Measurements from ENCODE around the gene TNIP1. TPM values are rescaled to one million over a fixed set of nuclear protein-coding genes. Genes with fewer than 3 reads are reported as not detected.

Gene TNIP1
- total RNA-seq, 4 donors from 2014 or later, result 112 to 228 (median 188) TPM

DNA sequence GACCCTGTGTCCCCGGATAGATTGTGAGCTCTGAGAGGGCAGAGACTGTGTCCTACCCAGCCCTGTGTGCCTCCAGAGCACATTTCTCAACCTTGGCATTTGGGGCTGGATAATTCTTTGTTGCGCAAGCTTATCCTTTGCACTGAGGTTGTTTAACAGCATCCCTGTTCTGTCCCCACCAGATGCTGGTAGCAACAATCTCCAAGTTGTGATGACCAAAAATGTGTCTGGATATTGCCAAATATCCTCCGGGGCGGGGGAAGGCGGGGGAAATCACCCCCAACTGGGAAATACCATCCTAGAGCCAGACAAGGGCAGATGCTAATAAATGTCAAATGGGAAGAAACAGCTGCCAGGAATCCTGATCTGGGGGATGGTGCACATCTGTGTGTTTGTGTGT, 24.0 kb upstream of the TNIP1 start:
- in situ Hi-C loops (cut with MboI; ENCODE audit: low sequenced_read_pairs in 4 of 4), result no loop called here
- ATAC-seq (peak; percentile 69 to 85), DNase-seq (peak; percentile 43 to 72)
- no peak for TF ChIP-seq POLR2A (IDR thresholded peaks at IDR 0.05)
- TF ChIP-seq, protein P1, sequence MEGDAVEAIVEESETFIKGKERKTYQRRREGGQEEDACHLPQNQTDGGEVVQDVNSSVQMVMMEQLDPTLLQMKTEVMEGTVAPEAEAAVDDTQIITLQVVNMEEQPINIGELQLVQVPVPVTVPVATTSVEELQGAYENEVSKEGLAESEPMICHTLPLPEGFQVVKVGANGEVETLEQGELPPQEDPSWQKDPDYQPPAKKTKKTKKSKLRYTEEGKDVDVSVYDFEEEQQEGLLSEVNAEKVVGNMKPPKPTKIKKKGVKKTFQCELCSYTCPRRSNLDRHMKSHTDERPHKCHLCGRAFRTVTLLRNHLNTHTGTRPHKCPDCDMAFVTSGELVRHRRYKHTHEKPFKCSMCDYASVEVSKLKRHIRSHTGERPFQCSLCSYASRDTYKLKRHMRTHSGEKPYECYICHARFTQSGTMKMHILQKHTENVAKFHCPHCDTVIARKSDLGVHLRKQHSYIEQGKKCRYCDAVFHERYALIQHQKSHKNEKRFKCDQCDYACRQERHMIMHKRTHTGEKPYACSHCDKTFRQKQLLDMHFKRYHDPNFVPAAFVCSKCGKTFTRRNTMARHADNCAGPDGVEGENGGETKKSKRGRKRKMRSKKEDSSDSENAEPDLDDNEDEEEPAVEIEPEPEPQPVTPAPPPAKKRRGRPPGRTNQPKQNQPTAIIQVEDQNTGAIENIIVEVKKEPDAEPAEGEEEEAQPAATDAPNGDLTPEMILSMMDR (IDR thresholded peaks at IDR 0.05 in 4 of 5, conservative IDR thresholded peaks at IDR 0.05 in 1 of 5), result no peak
- H3K9me3 ChIP-seq, result no peaks in the 10 kb centered on the region
- peak overlapping the region; percentile 34 to 73 (median 64) for H3K27ac ChIP-seq
- H3K36me3 ChIP-seq, result peaks cover 0 to 27% of the 10 kb centered on the region in 2 donors
- peaks cover 42 to 50% of the 10 kb centered on the region in 2 donors for H3K4me1 ChIP-seq
- H3K4me3 ChIP-seq, result no peak overlapping the region
- no peaks in the 10 kb centered on the region for H3K27me3 ChIP-seq
- intact Hi-C loops (cut with DNase I; ENCODE audit: low total_unique reads), result no loop called here

DNA sequence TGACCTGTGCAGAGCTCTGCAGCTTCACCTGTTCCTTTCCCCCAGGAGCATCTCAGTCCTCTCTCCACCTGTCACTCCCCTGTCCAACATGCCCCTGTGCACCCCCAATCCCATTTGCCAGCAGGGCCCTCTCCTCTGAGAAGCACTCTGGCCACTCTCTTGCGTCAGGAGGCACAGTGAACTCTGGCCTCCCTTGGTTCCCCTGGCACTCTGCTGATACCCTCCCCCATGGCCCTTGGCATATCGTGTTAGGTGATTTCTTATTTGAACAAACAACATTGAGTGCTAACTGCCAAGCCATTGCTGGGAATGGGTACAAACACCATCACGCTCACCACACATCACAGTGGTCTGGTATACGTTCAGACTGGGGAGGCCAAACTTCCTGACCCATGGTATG, 20.9 kb upstream of the TNIP1 start:
- in situ Hi-C loops (cut with MboI; ENCODE audit: low sequenced_read_pairs in 4 of 4), result no loop called here
- Histone ChIP-seq H3K36me3 (no peaks in the 10 kb centered on the region), H3K27me3 (no peaks in the 10 kb centered on the region), H3K4me3 (no peak overlapping the region), H3K4me1 (peaks cover 24 to 39% of the 10 kb centered on the region in 2 donors), H3K27ac (peak overlapping the region; percentile 36 to 72 (median 65)), H3K9me3 (no peaks in the 10 kb centered on the region)
- DNase-seq (no peak), ATAC-seq (no peak)
- intact Hi-C loops (cut with DNase I; ENCODE audit: low total_unique reads), result no loop called here
- TF ChIP-seq, protein P1 (IDR thresholded peaks at IDR 0.05 in 4 of 5, conservative IDR thresholded peaks at IDR 0.05 in 1 of 5), result no peak
- no peak for TF ChIP-seq POLR2A (IDR thresholded peaks at IDR 0.05)

DNA sequence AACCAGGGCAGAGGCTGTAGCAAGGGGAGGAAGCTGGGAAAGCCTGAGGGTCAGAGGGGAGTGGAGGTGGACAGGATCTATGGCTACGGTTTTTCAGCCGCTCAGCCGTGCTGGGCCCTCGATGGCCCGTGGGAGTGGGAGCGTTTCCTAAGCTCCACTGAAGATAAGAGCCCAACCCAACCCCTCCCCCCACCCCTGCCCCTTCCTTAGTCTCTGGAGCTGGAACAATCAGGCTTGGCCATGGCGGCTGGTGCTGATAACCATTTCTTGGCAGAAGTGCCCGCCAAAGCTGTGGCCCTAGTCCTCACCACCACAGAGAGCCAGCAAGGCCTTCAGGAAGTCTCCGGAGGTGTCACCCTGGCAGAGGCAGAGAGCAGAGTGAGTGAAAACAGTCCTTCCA, 20.3 kb upstream of the TNIP1 start:
- intact Hi-C loops (cut with DNase I; ENCODE audit: low total_unique reads), result no loop called here
- no peaks in the 10 kb centered on the region for H3K36me3 ChIP-seq

DNA sequence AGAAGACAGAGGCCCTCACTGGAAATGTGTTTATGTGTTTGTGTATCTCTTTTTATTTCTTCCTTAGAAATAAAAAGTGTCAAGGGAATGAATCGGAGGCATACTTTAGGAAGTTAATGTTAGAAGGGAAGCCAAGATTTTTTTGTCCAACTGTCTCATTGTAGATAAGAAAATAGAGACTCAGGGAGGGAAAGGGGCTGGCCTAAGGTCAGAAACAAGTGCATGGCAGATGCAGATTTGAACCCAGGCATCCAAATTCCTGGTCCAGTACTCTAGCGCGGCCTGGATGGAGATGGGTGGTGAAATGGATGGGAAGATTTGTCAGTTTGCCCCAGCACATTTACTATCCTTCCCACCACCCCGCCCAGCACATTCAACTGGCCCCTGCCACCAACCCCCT, 19.8 kb upstream of the TNIP1 start:
- H3K36me3 ChIP-seq, result no peaks in the 10 kb centered on the region
- in situ Hi-C loops (cut with MboI; ENCODE audit: low sequenced_read_pairs in 4 of 4) (no loop called here), intact Hi-C loops (cut with DNase I; ENCODE audit: low total_unique reads) (no loop called here)
- ATAC-seq (no peak), DNase-seq (no peak)
- TF ChIP-seq, protein P1 (IDR thresholded peaks at IDR 0.05 in 4 of 5, conservative IDR thresholded peaks at IDR 0.05 in 1 of 5), result no peak
- TF ChIP-seq POLR2A (IDR thresholded peaks at IDR 0.05), result no peak
- H3K4me1 ChIP-seq, result peaks cover 28 to 38% of the 10 kb centered on the region in 2 donors
- peak overlapping the region; percentile 36 to 72 (median 65) for H3K27ac ChIP-seq
- no peaks in the 10 kb centered on the region for H3K9me3 ChIP-seq
- H3K27me3 ChIP-seq, result no peaks in the 10 kb centered on the region
- H3K4me3 ChIP-seq, result no peak overlapping the region

More for the DNA sequence above, 20.3 kb upstream of the TNIP1 start:
- Histone ChIP-seq H3K4me3 (no peak overlapping the region), H3K27ac (peak overlapping the region; percentile 36 to 72 (median 65)), H3K27me3 (no peaks in the 10 kb centered on the region), H3K4me1 (peaks cover 24 to 37% of the 10 kb centered on the region in 2 donors), H3K9me3 (no peaks in the 10 kb centered on the region)
- no peak for TF ChIP-seq POLR2A (IDR thresholded peaks at IDR 0.05)
- TF ChIP-seq, protein P1 (IDR thresholded peaks at IDR 0.05 in 4 of 5, conservative IDR thresholded peaks at IDR 0.05 in 1 of 5), result no peak
- ATAC-seq, result no peak
- DNase-seq, result no peak
- in situ Hi-C loops (cut with MboI; ENCODE audit: low sequenced_read_pairs in 4 of 4), result no loop called here

DNA sequence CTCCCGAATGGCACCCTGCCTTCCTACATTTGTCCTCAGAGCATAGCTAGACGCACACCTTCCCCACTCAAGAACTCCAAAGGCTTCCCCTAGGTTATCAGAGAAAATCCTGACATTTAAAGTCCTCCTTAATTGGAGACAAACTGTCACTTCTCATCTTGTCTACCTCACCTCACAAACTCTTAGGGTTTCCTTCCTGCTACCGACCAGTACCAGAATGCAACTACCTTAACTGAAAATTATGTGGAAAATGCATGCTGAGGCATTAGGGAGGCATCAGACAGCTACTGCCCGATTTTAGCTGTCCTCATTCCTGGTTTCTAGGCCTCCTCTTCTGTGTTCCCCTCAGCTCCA, 17.9 kb upstream of the TNIP1 start:
- in situ Hi-C loops (cut with MboI; ENCODE audit: low sequenced_read_pairs in 4 of 4), result loop anchor here in 1 of 4 donors (10.0 kb wide), 1 partner anchor 94 kb away; no protein-coding TSS in a partner anchor
- Histone ChIP-seq H3K36me3 (no peaks in the 10 kb centered on the region), H3K4me1 (peaks cover 43 to 53% of the 10 kb centered on the region in 2 donors), H3K4me3 (no peak overlapping the region), H3K27ac (peak overlapping the region in 2 of 4 donors; percentile 59 to 72), H3K9me3 (no peaks in the 10 kb centered on the region), H3K27me3 (no peaks in the 10 kb centered on the region)
- ATAC-seq (no peak), DNase-seq (no peak)
- intact Hi-C loops (cut with DNase I; ENCODE audit: low total_unique reads), result no loop called here
- TF ChIP-seq, protein P1 (IDR thresholded peaks at IDR 0.05 in 4 of 5, conservative IDR thresholded peaks at IDR 0.05 in 1 of 5), result no peak
- TF ChIP-seq POLR2A (IDR thresholded peaks at IDR 0.05), result no peak

Measured in gastrocnemius medialis (tissue), 4 donors.